GM18507 (cell line): ENCODE measurements around the gene OOSP3.
"Not testable (repeated sequence)": the region's sequence is repeated elsewhere in the genome, so short reads cannot be mapped to it uniquely, and the experiment has no call there.

Source experiments
- DNase-seq: peaks from one replicate; pipeline ENCODE4 v3.0.0; 2011; ENCODE audit warnings: low read depth; ENCODE audit not compliant: insufficient read length; ENCODE audit errors: extremely low spot score
- FAIRE-seq: peaks from 2 replicates; lab custom pipeline; 2011; peaks lifted over from hg19 to GRCh38; lab: Jason Lieb, UNC

OOSP3 gene, protein sequence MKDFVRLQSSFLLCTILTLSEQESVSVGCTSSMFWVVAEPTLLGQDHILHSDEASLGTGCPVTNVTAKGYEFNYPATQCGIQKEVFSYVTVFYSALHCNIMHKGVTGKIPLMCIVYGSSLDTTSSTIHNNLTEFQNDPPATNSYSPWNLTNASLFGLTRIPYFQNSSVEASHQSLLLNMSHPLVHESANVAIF

DNA sequence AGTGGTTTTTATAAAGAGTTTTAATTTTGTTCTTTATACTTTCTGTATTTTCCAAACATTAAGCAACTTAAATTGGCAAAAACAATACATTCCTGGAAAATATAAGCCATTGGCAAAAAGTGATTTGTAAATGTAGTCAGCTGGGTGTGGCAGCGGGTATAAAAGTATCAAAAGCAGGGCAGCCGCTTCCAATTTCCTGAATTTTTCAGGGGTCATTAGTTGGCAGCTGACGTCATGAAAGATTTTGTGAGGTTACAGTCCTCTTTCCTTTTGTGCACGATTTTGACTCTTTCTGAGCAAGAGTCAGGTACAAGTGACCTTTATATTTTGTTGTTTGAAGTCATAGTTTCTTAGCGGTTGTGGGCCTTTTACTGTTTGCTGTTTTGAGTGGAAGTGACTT is at the start of gene OOSP3:
Gene OOSP3, plus strand, starts transcription at position 208 of the 400 bp plus-strand sequence. Its CDS starts 27 bp downstream, at position 235.
- no peak for DNase-seq
- FAIRE-seq, result no peak

- DNase-seq (no peak), FAIRE-seq (no peak)
These were observed 49.2 kb upstream of the OOSP3 start for GRCh38 chr11:59829358-59829757.

DNA sequence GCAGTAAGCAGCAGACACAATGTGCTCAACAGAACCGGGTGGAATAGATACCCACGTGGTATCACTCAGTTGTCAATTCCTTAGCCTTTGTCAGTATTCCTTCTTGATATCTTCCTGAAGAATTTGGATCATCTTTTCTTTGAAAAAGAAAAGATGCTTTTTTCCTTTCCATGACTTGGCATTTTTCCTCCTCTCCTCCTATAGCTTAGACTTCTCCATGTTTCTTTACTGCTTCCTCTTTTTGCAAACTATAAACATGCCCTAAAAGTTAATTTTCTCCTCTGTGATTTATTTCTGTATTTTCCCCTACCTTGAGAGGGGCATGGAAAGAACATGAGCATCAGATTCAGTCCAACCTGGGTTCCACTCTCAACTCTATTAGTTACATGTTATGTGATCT is 45.0 kb upstream of the OOSP3 start:
- no peak for FAIRE-seq

DNA sequence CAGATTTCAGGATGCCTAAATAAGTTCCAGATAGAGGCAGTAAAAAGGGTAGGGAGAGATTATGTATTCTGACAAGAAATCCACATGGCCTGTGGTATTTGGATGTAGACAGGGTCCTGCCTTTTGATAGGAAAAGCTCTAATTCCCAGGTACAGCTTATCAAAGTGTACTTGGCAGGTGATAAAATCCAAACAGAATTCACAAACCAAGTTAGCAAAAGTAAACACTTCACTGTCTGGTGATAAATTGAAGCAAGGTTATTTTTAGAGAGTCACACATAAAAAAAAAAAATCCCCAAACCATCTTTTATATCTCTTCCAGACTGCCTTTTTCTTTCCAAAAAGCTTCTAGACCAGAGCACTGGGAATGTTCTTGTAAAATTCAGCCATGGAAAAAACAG is 39.0 kb upstream of the OOSP3 start:
- FAIRE-seq (no peak), DNase-seq (no peak)

More for the DNA sequence above, 45.0 kb upstream of the OOSP3 start:
- DNase-seq, result no peak

- DNase-seq, result no peak
These were observed 37.1 kb upstream of the OOSP3 start for GRCh38 chr11:59841514-59841913.

DNA sequence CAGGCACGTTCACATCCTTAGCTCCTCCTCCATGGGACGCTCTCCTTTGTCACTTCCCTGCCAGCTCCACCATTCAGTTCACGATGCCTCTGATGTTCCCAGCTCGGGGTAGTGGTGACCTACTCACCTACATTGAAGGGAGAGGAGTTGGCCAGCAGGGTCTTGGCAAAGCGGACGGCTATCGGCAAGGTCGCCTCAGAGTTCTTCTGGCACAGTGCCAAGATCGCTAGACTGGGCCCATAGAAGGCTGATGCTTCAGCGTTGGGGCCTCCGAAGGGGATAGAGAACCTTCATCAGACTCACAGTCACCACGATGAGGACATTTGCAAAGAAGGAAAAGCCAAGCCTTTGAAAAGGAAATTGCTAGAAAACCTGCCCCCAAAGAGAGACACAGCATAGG is 36.3 kb upstream of the OOSP3 start:
- DNase-seq (no peak), FAIRE-seq (no peak)

More at GRCh38 chr11:59841514-59841913, 37.1 kb upstream of the OOSP3 start:
- FAIRE-seq, result no peak

DNA sequence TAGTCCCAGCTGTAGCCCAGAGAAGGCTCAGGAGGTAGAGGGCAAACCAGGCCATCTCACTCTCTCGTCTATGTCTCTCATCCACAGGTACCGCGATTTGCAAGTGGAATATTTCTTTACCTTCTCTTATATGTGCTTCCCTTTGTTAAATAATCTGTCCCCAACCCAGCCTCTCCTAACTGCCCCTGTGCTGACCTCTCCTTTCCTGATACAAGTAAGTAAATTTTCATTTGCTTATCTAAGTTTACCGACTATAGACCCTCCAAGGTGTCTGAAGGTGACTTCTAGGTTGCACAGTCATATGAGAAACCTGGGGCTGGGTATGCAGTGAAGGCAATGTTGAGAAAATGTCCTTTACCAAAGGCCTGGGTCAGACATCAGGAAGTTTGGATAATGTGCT is 33.2 kb upstream of the OOSP3 start, which contains the start of gene CBLIF:
Gene CBLIF, minus strand, starts transcription at position 101 of the 400 bp plus-strand sequence. Its CDS starts 46 bp downstream, at position 55.
- no peak for FAIRE-seq
- DNase-seq, result no peak

DNA sequence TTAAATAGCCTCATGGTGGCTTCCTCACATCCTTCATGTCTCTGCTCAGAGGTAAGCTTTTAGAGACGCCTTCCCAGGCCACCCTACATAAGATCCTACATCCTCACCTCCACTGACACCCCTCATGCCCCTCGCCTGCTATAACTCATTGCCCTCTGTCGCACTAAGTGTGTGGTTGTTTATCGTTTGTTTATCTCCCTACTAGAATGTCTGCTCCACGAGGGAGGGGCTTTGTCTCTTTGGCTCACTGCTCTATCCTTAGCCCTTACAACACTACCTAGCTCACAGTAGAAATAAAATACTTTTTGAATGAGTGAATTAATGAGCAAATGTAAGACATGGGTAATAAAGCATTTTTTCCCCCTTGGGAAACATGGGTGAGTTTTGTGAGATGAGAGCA is 32.0 kb upstream of the OOSP3 start:
- FAIRE-seq (no peak), DNase-seq (no peak)

GRCh38 chr11:59847626-59848025 is 31.0 kb upstream of the OOSP3 start:
- no peak for DNase-seq
- no peak for FAIRE-seq

DNA sequence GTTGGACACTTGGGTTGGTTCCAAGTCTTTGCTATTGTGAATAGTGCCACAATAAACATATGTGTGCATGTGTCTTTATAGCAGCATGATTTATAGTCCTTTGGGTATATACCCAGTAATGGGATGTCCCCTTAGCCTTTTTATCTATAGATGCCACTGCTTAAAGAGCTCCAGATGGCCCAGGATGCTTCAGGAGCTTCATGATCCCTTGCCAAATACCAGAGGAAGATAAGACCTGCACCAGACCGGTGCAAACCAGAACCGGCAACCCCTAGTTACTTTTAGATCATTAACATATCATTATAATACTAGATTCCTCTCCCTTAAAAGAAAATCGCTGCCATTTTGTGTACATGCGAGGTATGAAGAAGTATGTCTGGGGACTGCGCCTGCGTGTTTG is 30.1 kb upstream of the OOSP3 start:
- not testable (repeated sequence) for FAIRE-seq, DNase-seq

DNA sequence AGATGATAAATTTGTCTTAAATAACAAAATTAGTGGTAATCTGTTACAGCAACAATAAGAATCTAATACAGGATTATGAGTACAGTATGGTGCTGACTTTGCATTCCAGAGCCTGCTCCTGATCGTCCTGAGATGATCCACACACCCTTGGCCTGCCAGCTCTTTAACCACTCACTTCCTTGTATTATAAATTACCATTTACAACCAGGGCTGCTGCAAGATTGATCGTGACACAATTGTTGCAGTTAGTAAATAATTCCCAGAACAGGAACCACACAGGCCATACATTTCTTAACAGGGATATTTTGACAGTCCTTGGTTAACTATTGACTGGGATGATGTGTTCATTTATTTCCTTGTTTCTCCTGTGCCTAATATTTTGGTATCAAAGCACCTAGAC is 29.5 kb upstream of the OOSP3 start:
- FAIRE-seq (no peak), DNase-seq (no peak)

GRCh38 chr11:59849551-59849950 is 29.0 kb upstream of the OOSP3 start:
- not testable (repeated sequence) for DNase-seq, FAIRE-seq

DNA sequence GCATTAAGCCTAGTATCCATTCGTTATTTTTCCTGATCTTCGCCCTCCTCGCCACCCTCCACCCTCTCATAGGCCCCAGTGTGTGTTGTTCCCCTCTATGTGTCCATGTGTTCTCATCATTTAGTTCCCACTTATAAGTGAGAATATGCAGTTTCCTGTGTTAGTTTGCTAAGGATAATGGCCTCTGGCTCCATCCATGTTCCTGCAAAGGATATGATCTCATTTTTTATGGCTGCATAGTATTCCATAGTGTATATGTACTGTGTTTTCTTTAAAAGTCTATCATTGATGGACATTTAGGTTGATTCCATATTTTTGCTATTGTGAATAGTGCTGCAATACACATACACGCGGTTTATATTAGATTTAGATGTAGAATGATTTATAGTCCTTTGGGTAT is 27.2 kb upstream of the OOSP3 start:
- not testable (repeated sequence) for DNase-seq, FAIRE-seq

GRCh38 chr11:59854871-59855270 is 23.7 kb upstream of the OOSP3 start:
- FAIRE-seq (no peak), DNase-seq (no peak)

GRCh38 chr11:59857439-59858434 is 20.8 kb upstream of the OOSP3 start:
- no peak for DNase-seq

GRCh38 chr11:59859673-59860072 is 18.9 kb upstream of the OOSP3 start:
- no peak for DNase-seq
- no peak for FAIRE-seq

More at GRCh38 chr11:59857439-59858434, 20.8 kb upstream of the OOSP3 start:
- no peak for FAIRE-seq

DNA sequence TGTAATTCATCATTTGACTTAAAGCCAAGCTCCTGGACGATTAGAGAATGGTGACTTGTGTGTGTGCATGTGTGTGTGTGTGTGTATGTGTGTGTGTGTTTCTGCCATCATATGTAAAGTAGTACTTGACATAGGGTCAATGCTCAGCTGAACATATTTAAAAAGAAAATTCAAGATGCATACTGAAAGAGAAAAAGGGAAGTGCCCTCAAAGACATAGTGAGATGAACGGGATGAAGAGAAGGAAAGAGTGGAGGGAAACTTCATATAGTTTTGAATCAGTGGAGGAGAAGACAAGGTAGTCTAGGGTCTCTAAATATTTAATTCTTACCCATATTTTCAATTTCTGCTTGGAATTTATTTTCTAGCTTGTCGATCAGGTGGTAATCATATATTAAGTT is 16.3 kb upstream of the OOSP3 start:
- no peak for DNase-seq
- no peak for FAIRE-seq

DNA sequence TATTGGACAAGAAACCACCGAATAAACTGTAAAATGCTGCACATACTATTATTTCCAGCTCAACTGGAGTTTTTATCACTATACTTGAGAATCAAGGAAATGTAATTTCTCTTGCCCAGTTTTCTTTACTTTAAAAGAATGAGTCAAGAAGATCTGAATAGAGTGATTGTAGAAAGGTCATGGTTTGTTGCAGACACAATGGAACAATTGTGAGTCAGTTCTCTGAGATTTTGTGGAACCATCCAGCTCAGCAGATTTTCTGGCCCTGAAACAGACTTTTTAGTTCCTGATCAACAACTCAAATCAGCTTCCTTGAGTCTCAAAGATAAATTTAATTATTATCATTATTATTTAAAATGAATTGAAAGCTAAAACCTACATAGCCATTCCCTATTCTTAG is 13.6 kb upstream of the OOSP3 start:
- DNase-seq (no peak), FAIRE-seq (no peak)

GRCh38 chr11:59866397-59866796 is 12.2 kb upstream of the OOSP3 start, which contains the start of gene TCN1:
Gene TCN1 (minus strand): TSS chr11:59866487. CDS start chr11:59866470, 17 bp downstream.
- DNase-seq (no peak), FAIRE-seq (no peak)

GRCh38 chr11:59866836-59867235 is 11.7 kb upstream of the OOSP3 start:
- FAIRE-seq (no peak), DNase-seq (no peak)
